ENCODE measurements around the gene VAV1. TPM values are rescaled to one million over a fixed set of nuclear protein-coding genes. Genes with fewer than 3 reads are reported as not detected.
"Not testable (repeated sequence)": the region's sequence is repeated elsewhere in the genome, so short reads cannot be mapped to it uniquely, and the experiment has no call there.

VAV1 gene
- total and polyA plus RNA-seq, 2 donors from 2014 or later: 0.90 to 15.5 TPM

DNA sequence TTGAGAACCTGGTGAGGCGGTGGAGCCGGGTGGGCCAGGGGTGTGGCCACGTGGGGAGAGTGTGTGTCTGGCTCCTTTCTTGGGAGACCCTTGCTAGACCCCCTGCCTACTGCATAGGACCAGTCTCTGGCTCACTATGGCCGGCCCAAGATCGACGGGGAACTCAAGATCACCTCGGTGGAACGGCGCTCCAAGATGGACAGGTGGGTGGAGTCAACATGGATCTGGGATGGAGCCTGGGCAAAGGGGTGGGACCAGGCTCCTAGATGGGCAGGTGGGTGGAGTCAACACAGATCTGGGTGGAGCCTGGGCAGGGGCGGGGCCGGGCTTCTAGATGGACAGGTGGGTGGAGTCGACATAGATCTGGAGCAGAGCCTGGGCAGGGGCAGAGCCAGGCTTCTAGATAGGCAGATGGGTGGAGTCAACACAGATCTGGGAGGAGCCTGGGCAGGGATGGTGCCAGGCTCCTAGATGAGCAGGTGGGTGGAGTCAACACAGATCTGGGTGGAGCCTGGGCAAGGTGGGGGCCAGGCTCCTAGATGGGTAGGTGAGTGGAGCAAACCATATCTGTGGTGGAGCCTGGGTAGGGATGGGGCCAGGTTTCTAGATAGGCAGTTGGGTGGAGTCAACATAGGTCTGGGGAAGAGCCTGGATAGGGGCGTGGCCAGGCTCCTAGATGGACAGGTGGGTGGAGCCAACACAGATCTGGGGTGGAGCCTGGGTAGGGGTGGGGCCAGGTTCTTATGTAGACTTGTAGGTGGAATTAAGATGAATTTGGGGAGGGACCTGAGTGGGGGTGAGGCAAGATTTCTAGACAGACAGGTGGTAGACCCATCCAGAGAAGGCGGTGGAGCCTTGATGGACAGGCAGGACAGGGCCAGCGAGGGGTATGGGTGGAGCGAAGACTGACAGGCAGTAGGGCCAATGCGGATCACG is 56.5 kb downstream of the VAV1 start:
- no peaks in the 10 kb centered on the region for H3K9me3 ChIP-seq (ENCODE audit: control insufficient read depth in 2 of 3, insufficient read depth in 1 of 3, low read length in 3 of 3)
- H3K36me3 ChIP-seq (ENCODE audit: control insufficient read depth in 2 of 3, insufficient read depth in 3 of 3, low read length in 3 of 3): no peaks in the 10 kb centered on the region
- no peak for FAIRE-seq
- TF ChIP-seq, protein P1, sequence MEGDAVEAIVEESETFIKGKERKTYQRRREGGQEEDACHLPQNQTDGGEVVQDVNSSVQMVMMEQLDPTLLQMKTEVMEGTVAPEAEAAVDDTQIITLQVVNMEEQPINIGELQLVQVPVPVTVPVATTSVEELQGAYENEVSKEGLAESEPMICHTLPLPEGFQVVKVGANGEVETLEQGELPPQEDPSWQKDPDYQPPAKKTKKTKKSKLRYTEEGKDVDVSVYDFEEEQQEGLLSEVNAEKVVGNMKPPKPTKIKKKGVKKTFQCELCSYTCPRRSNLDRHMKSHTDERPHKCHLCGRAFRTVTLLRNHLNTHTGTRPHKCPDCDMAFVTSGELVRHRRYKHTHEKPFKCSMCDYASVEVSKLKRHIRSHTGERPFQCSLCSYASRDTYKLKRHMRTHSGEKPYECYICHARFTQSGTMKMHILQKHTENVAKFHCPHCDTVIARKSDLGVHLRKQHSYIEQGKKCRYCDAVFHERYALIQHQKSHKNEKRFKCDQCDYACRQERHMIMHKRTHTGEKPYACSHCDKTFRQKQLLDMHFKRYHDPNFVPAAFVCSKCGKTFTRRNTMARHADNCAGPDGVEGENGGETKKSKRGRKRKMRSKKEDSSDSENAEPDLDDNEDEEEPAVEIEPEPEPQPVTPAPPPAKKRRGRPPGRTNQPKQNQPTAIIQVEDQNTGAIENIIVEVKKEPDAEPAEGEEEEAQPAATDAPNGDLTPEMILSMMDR (IDR thresholded peaks at IDR 0.05; ENCODE audit: borderline replicate concordance, extremely low read depth, insufficient read depth): no peak
- no peaks in the 10 kb centered on the region for H3K4me1 ChIP-seq (ENCODE audit: control insufficient read depth in 2 of 3, insufficient read depth in 2 of 3, low read depth in 1 of 3, low read length in 3 of 3)
- intact Hi-C loops (cut with DNase I): no loop called here
- no peak overlapping the region for H3K4me3 ChIP-seq (ENCODE audit: low read length in 3 of 3)
- no peaks in the 10 kb centered on the region for H3K27me3 ChIP-seq (ENCODE audit: control insufficient read depth, insufficient read depth, low read length)
- H3K27ac ChIP-seq (ENCODE audit: low read depth in 2 of 2, low read length in 2 of 2): no peak overlapping the region
- no peak for DNase-seq
- no peak overlapping the region for H3K9ac ChIP-seq (ENCODE audit: low read length in 3 of 3)

DNA sequence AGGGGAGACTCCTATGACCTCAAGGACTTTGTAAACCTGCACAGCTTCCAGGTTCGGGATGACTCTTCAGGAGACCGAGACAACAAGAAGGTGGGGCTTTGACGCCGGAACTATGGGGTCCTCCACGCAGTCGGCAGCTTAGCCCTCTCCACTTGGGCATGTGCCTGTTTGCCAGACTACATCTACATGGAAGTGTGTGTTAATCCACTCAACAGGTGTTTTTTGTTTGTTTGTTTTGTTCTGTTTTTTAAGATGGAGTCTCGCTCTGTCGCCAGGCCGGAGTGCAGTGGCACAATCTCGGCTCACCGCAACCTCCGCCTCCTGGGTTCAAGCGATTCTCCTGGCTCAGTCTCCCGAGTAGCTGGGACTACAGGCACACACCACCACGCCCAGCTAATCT is 57.3 kb downstream of the VAV1 start:
- H3K4me3 ChIP-seq (ENCODE audit: low read length in 3 of 3); H3K36me3 ChIP-seq (ENCODE audit: control insufficient read depth in 2 of 3, insufficient read depth in 3 of 3, low read length in 3 of 3); DNase-seq; H3K27ac ChIP-seq (ENCODE audit: low read depth in 2 of 2, low read length in 2 of 2); FAIRE-seq; H3K9ac ChIP-seq (ENCODE audit: low read length in 3 of 3); H3K27me3 ChIP-seq (ENCODE audit: control insufficient read depth, insufficient read depth, low read length); H3K9me3 ChIP-seq (ENCODE audit: control insufficient read depth in 2 of 3, insufficient read depth in 1 of 3, low read length in 3 of 3); intact Hi-C loops (cut with DNase I); H3K4me1 ChIP-seq (ENCODE audit: control insufficient read depth in 2 of 3, insufficient read depth in 2 of 3, low read depth in 1 of 3, low read length in 3 of 3): not testable (repeated sequence)

DNA sequence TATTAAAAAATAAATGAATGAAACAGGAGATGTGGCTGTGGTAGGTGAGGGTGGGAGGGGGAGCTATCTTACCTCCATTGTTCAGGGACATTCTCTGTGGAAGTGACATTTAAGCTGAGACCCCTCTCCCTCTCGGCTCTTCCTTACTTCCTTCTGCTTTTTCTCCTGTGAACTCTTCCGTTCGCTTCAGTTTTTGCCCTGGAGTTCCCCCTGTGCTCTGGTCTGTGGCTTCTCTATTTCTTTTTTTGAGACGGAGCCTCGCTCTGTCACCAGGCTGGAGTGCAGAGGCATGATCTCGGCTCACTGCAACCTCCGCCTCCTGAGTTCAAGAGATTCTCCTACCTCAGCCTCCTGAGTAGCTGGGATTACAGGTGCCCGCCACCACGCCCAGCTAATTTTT is 58.6 kb downstream of the VAV1 start:
- H3K9me3 ChIP-seq (ENCODE audit: control insufficient read depth in 2 of 3, insufficient read depth in 1 of 3, low read length in 3 of 3); H3K9ac ChIP-seq (ENCODE audit: low read length in 3 of 3); DNase-seq; H3K4me1 ChIP-seq (ENCODE audit: control insufficient read depth in 2 of 3, insufficient read depth in 2 of 3, low read depth in 1 of 3, low read length in 3 of 3); H3K36me3 ChIP-seq (ENCODE audit: control insufficient read depth in 2 of 3, insufficient read depth in 3 of 3, low read length in 3 of 3); H3K4me3 ChIP-seq (ENCODE audit: low read length in 3 of 3); intact Hi-C loops (cut with DNase I); FAIRE-seq; H3K27ac ChIP-seq (ENCODE audit: low read depth in 2 of 2, low read length in 2 of 2); H3K27me3 ChIP-seq (ENCODE audit: control insufficient read depth, insufficient read depth, low read length): not testable (repeated sequence)

DNA sequence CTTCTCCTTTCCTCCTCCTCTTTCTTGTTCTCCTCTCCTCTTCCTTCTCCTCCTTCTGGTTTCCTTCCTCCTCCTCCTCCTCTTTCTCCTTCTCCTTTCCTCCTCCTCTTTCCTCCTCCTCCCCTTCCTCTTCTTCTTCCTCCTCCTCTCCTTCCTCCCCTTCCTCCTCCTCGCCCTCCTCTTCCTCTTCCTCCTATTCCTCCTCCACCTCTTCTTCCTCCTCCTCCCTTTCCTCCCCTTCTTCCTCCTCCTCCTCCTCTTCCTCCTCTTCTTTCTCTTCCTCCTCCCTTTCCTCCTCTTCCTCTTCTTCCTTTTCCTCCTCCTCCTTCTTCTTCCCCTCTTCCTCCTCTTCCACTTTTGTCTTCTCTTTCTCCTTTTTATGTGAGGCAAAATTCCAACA is 59.9 kb downstream of the VAV1 start:
- no peak overlapping the region for H3K27ac ChIP-seq (ENCODE audit: low read depth in 2 of 2, low read length in 2 of 2)
- TF ChIP-seq, protein P1 (IDR thresholded peaks at IDR 0.05; ENCODE audit: borderline replicate concordance, extremely low read depth, insufficient read depth): no peak
- DNase-seq (no peak), FAIRE-seq (no peak)
- no peaks in the 10 kb centered on the region for H3K36me3 ChIP-seq (ENCODE audit: control insufficient read depth in 2 of 3, insufficient read depth in 3 of 3, low read length in 3 of 3)
- intact Hi-C loops (cut with DNase I): no loop called here
- no peaks in the 10 kb centered on the region for H3K27me3 ChIP-seq (ENCODE audit: control insufficient read depth, insufficient read depth, low read length)
- H3K4me1 ChIP-seq (ENCODE audit: control insufficient read depth in 2 of 3, insufficient read depth in 2 of 3, low read depth in 1 of 3, low read length in 3 of 3): no peaks in the 10 kb centered on the region
- no peak overlapping the region for H3K4me3 ChIP-seq (ENCODE audit: low read length in 3 of 3)
- no peaks in the 10 kb centered on the region for H3K9me3 ChIP-seq (ENCODE audit: control insufficient read depth in 2 of 3, insufficient read depth in 1 of 3, low read length in 3 of 3)
- no peak overlapping the region for H3K9ac ChIP-seq (ENCODE audit: low read length in 3 of 3)
